HG02798 (cell line): ENCODE measurements around the gene ZNF630.
A peak's percentile ranks its signal among the peaks of the same experiment; 100 is the strongest.
"Not testable (repeated sequence)": the region's sequence is repeated elsewhere in the genome, so short reads cannot be mapped to it uniquely, and the experiment has no call there.

Experiments
- ATAC-seq: cut with Tn5 transposase; IDR thresholded peaks from one replicate; pipeline ENCODE4 v1.9.1; 2021; ENCODE audit warnings: mild to moderate bottlenecking; ENCODE audit not compliant: unreplicated experiment, poor library complexity

The ZNF630 gene

DNA sequence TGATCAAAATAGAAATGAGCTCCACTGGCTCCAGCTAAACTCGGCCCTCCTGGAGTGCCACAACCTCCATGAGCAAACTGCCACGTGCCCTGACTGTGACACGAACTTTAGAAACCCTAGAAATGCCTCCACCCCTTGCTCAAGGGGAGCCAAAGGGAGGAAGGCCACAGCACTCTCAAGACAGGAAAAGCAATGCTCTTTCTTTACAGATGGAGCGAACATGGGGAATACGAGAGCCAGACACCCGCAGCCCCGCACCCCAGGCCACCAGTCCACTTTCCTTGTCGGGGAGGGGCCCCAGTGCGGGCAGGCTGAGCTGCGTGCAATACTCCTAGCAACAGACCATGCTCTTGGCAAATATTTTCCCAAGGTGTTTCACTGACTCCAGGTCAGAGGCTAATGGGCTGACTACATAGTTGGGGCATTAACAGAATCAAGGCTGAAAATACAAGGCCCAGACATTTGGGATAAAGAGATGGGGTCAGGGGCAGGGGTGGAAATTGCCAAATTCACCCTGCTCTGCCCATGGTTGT lies 40.7 kb downstream of the ZNF630 start:
- not testable (repeated sequence) for ATAC-seq

GRCh38 chrX:48030237-48030636 lies 41.2 kb downstream of the ZNF630 start:
- no peak for ATAC-seq

- no peak for ATAC-seq
These were observed 43.3 kb downstream of the ZNF630 start for GRCh38 chrX:48028091-48028490.

DNA sequence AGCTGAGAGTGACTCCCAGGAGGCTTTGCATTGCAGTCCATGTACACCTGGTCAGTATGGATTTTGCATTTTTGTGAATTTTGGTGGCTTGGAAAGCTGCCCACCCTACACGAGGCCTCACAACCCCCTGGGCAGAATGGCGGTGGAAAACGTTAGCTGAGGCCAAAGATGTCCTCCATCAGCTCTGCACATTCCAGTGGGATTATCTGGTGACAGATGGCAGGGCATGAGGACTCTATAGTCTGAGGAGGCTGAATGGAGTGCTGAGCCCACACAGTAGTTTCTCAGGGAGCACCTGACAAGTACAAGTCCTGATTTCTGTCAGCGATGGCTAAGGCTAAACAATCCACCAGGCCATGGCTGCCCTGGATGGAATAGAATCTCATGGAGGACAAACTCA lies 43.9 kb downstream of the ZNF630 start:
- not testable (repeated sequence) for ATAC-seq

DNA sequence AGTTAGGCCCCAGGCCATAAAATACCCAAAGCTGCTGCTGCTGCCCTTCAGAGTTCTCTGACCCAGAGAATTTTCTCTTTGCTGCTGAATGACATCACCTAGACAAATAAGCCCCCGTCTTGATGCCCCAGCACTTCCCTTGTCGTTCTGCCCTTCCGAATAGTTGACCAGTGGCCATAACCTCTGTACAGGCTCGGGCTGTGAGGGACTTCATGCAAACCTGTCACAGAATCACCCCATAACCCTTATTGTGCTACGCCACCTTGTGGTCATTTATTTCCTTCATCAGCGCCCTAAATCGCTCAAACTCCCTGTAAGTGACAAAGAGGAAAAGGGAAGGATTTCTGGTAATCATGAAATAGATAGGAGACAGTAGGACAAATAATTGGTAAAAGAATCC lies 45.9 kb downstream of the ZNF630 start:
- peak; percentile 46 for ATAC-seq

DNA sequence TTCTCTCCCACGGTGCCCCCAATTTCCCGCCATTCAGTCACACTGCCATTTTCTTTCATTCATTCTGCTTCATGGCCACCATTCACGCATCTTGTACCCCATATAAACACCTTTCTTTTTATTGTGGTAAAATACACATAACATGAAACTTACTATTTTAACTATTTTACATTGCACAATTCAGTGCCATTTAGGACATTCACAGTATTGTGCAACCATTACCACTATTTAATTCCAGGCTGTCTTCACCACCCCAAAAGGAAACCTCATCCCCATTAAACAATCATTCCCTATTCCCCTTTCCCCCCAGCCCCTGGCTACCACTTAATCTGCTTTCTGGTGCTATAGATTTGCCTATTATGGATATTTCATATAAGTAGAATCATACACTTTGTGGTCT lies 48.7 kb downstream of the ZNF630 start:
- ATAC-seq, result no peak

- ATAC-seq, result no peak
These were observed 49.3 kb downstream of the ZNF630 start for GRCh38 chrX:48022100-48022499.

GRCh38 chrX:48021026-48021900 lies 50.2 kb downstream of the ZNF630 start:
- ATAC-seq, result peak; percentile 67

- ATAC-seq, result not testable (repeated sequence)
These were observed 51.0 kb downstream of the ZNF630 start for GRCh38 chrX:48020472-48020871.

DNA sequence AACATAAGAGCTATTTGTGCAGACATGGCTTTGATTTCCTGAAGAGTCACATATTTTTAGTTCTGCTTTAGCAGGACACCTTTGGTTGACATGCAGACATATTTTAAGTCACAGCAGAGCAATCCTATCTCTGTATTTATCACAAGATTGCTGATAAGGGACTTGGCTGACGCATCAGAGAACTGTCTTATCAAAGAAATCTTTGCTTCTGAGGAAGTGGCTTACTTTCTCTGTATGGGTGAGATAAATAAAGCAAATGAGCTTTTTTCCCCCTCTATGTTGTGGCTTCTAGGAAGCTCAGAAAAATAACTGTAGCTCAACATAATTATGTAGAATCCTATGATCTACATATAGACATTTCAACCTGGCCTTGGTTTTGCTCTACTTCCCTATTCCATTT lies 51.5 kb downstream of the ZNF630 start:
- ATAC-seq, result not testable (repeated sequence)

- ATAC-seq, result not testable (repeated sequence)
These were observed 54.7 kb downstream of the ZNF630 start for GRCh38 chrX:48016583-48017310.

GRCh38 chrX:48009445-48009960 lies 61.9 kb downstream of the ZNF630 start:
- ATAC-seq, result not testable (repeated sequence)
